Stimulated activated CD8-positive, alpha-beta memory T cell treated with anti-CD3 and anti-CD28 coated beads, Interleukin-12 subunit alpha, Interleukin-12 subunit beta, amount 100 ng/mL, for 24 hours (primary cell): ENCODE data around the gene NEURL2.
"Not testable (repeated sequence)": the region's sequence is repeated elsewhere in the genome, so short reads cannot be mapped to it uniquely, and the experiment has no call there.

Experiments used
- DNase-seq: peaks from one replicate; pipeline ENCODE4 v3.0.0-alpha.2; 2020; ENCODE audit errors: extremely low read depth

Gene NEURL2

GRCh38 chr20:45898285-45898684 is 7.3 kb upstream of the NEURL2 start:
- DNase-seq = no peak

GRCh38 chr20:45897692-45898091 is 6.7 kb upstream of the NEURL2 start:
- DNase-seq = no peak

DNA sequence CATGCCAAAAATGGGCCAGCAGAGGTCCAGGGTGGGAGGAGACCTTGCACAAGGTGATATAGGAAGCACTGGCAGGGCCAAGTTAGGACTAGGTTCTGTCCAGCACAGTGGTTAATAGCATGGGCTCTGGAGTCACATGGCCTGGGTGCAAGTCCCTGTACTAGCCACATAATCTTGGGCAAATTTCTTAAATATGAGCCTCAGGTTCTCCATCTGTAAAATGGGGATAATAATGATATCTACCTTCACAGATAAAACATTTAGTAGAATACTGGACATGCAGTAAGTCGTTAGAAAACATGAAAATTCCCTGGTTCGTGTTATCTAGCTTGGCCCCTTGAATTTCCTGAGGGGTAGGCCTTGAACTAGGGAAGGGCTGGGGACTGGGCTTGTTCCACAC is 6.3 kb upstream of the NEURL2 start:
- no peak for DNase-seq

DNA sequence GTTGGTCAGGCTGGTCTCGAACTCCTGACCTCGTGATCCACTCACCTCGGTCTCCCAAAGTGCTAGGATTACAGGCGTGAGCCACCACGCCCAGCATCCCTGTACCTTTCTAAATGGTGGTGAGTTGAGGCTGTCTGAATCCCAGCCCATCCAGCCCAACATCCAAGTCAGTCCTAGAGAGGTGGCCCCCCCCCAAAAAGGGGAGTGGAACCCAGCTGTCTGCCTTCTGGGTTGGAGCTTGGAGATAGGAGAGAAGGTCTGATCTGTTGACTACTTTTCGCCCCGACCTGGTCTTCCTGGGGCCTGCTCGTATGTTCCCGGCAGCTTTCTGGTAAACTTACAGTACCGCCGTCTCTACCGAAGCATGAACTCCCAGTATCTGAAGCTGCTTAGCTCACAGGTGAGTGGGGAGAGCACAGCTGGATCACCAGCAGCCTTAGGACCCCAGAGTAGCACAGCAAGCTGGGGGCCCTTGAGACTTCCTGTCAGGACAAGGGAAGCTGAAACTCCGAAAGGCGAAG is 5.7 kb upstream of the NEURL2 start:
- no peak for DNase-seq

DNA sequence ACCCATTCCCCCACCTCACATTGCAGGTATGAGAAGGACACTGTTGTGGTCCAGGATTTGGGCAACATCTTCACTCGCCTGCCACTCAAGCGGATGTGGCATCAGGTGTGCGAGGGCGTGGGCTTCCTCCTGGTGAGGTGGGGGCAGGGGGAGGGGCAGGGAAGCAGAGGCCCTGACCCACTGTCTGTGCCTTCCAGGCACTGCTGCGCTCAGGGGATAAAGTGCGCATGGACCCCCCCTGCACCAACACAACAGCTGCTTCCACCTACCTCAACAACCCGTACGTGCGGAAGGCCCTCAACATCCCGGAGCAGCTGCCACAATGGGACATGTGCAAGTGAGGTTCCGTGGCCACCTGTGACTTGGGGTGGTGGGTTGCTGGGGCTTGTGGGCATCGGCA is 3.8 kb upstream of the NEURL2 start:
- no peak for DNase-seq

DNA sequence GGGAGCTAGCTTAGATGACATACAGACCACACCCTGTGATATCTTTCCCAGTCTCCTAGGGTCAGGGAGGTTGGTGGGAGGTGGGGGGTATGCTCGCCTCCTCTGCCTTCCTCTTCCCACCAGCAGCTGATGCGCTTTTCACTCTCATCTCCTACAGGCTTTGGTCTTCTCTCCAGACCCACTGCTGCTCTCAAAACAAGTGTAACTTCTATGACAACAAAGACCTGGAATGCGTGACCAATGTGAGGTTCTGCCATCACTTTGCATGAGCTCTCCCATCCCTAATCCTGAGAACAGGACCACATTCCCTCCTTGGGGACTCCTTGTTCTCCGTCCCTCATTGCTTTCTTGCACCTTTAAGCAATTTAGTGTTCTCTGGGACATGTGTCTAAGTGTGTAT is 2.8 kb upstream of the NEURL2 start:
- DNase-seq = no peak

DNA sequence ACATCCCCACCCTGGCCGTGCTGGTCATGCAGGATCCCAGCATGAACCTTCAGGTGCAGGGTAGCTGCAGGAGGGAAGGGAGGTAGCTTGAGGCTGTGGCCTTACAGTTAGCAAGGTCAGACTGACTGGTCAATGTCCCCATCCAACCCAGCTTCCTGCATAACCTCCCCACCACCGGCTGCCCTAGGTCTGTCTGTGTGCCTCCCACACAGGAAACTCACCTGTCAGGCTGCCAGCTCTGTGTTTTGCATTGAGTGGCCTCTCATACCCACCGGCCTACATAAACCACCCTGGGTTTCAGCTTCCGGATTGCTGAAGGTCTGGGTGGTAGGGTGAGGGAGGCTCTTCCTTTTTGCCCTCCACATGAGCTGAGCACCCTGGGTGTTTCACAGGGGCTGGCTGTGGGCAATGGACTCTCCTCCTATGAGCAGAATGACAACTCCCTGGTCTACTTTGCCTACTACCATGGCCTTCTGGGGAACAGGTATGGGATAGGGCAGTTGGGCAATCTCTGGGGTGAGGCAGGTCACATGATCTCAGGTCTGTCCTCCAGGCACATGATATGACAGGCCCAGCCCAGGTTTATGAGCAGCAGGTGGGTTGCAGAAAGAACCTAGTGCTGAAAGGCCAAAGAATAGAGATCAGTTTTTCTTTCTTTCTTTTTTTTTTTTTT is 2.0 kb upstream of the NEURL2 start:
- DNase-seq = no peak

GRCh38 chr20:45892049-45892825 is 1.2 kb upstream of the NEURL2 start:
- no peak for DNase-seq

GRCh38 chr20:45890077-45890984 is 677 bp downstream of the NEURL2 start:
- DNase-seq = no peak

GRCh38 chr20:45888681-45889080 is 2.3 kb downstream of the NEURL2 start:
- DNase-seq = no peak

DNA sequence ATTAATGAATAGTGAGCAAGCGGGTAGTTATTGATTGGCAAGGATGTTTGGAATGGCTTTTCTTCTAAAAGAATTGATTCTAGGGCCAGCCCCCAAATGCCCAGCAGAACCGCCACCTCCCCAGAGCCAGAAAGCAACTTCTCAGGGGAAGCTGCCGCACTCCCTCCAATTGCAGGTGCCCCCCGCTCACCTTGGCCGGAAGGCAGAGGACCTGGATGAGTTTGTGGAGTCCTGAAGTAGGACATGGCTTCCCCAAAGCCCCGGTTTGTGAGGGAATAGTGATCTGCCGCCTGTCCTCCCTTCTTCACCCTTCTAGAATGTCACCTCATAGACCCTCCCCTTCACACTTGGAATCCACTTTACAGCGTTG is 3.7 kb downstream of the NEURL2 start, which contains the start of gene SPATA25:
Gene SPATA25 (minus strand): TSS at position 277 of the 370 bp plus-strand sequence. CDS start 32 bp downstream, at position 245.
- no peak for DNase-seq

GRCh38 chr20:45886590-45887345 is 4.2 kb downstream of the NEURL2 start:
- no peak for DNase-seq

DNA sequence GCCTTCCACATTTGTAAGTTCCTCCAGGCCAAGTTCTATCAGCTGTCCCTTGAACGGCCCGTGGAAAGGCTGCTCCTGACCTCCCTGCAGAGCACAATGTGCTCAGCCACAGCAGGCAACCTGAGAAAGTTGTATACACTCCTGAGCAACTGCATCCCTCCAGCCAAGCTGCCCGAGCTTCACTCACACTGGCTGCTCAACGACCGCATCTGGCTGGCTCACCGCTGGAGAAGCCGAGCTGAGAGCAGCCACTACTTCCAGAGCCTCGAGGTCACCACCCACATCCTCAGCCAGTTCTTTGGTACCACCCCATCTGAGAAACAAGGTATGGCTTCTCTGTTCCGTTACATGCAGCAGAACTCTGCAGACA is 7.9 kb downstream of the NEURL2 start:
- no peak for DNase-seq

- DNase-seq = no peak
Observed at GRCh38 chr20:45882469-45883099, 8.4 kb downstream of the NEURL2 start.

DNA sequence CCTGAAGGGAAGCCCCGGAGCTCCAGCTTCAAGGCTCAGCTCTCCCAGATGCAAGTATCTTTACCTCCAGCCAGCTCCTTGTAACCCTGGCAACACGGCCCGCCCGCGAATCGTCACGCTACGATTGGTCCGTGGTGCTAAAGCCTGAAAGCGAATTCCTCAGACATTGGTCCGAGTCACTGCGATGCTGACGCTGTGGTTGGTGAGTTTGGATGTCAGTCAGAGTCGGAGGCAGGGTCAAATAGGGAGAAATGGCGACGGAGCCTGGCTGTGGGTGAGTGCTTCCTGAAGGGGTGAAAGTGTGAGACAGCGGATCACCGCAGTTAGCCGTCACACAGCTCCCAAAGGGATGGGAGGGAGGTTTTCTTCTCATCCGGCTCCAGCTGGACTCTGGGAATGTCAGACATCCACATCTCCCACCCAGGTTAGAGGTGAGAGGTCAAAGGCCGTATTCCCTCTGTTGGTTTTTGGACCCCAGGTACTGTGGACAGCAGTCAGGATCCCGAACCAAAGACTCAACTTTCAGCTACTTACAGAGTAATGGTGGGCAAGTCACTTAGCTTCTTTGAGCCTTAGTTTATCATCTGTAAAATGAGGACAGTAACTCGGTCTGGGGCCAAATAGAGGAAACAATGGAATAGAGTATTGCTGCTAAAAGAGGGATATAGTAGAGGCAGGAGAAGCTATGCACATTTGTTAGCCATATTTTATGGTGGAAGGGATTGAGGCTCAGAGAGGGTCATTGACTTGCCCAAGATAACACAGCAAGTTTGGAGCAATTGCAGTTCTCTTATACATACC is 9.8 kb downstream of the NEURL2 start, which contains the start of gene ZSWIM1:
Gene ZSWIM1 (plus strand): TSS at position 240 of the 801 bp plus-strand sequence. CDS start 1,366 bp downstream, outside the sequence.
- peak; percentile 89 for DNase-seq

GRCh38 chr20:45878076-45878761 is 12.8 kb downstream of the NEURL2 start:
- no peak for DNase-seq

DNA sequence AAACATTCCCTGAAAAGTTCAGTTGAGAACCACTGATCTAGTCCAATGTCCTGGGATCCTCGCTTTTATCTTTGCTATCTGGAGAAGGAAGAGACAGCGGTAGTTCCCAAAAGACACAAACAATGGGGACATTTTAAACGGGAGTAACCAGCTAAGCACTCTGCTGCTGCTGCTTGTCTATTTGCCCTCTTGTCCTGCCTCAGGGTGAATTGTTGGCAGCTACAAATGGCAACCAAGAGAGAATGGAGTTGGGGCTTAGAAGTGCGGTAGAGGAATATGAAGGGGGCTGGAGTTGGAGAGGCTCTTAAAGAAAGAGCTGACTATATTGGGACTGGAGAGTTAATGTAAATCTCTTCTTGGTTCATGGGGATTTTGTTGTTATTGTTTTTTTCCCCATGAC is 16.4 kb downstream of the NEURL2 start:
- DNase-seq = no peak

- not testable (repeated sequence) for DNase-seq
Observed at GRCh38 chr20:45874104-45874481, 16.9 kb downstream of the NEURL2 start.

DNA sequence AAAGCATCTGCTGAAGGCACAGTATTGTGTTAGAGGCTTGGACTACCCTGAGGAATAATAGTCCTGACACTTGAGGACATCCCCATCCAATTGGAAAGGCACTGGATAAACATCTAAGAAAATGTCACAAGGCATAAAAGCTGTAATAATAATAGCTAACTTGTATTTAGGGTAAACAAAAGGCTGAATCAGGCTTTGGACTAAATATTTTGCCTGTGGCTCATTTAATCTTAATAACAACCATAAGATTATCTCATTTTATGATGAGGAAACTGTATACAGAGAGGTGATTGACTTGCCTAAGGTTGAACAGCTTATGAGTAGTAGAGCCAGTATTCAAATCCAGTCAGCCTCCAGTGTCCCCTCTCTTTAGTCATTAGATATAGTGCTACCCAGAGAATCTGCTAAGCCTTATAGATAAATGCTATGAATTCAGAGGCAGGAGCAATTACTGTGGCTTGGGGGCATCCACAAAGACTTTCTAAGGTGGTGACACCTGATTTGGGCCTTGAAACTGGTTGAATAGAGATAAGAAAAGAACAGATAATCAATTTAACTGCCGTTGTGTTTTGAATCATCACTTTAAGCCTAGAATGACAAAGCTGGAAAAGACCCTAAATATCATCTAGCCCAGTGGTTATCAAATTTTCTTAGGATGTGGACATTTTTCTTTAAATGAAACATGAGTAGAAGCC is 17.5 kb downstream of the NEURL2 start:
- no peak for DNase-seq
